DND-41 (cell line): Measurements from ENCODE around the gene MEIS1.

Source experiments
- ATAC-seq: fragments of 200-7000 bp; cut with Tn5 transposase; 3 replicates; pipeline ENCODE4 v1.9.1; 2021; ENCODE audit warnings: low read depth; ENCODE audit not compliant: insufficient read depth
- DNase-seq: peaks from one replicate; pipeline ENCODE4 v3.0.0-alpha.2; 2020
- H2AFZ ChIP-seq: 2 replicates; pipeline ENCODE4 v1.6.0; 2012; ENCODE audit warnings: low read depth, low read length
- H3K27ac ChIP-seq: 2 replicates; pipeline ENCODE4 v1.5.1; 2012; ENCODE audit warnings: low read length, inconsistent platforms
- H3K27me3 ChIP-seq: fragments of 200-600 bp; sonication (generic); 2 replicates; pipeline ENCODE4 v1.6.0; 2012; ENCODE audit warnings: low read length, mild to moderate bottlenecking, inconsistent platforms; ENCODE audit not compliant: insufficient read depth, poor library complexity
- H3K36me3 ChIP-seq: 2 replicates; pipeline ENCODE4 v1.5.1; 2012; ENCODE audit warnings: low read length, inconsistent platforms; ENCODE audit not compliant: insufficient read depth
- H3K4me1 ChIP-seq: 2 replicates; pipeline ENCODE4 v1.5.1; 2012; ENCODE audit warnings: mild to moderate bottlenecking, low read length; ENCODE audit not compliant: insufficient read depth
- H3K4me2 ChIP-seq: 2 replicates; pipeline ENCODE4 v1.6.0; 2012; ENCODE audit warnings: mild to moderate bottlenecking, moderate library complexity, low read length, inconsistent platforms; ENCODE audit not compliant: insufficient read depth
- H3K4me3 ChIP-seq, 2 experiments: fragments of 200-600 bp in 1 of 2; shearing (Covaris generic) in 1 of 2; 2 replicates each; pipeline ENCODE4 v1.5.1; 2012 to 2016; ENCODE audit warnings: inconsistent platforms in 2 of 2, low read length in 2 of 2, mild to moderate bottlenecking in 2 of 2, low read depth in 1 of 2, moderate library complexity in 1 of 2
- H3K79me2 ChIP-seq: 2 replicates; pipeline ENCODE4 v1.6.0; 2012; ENCODE audit warnings: low read length, inconsistent platforms; ENCODE audit not compliant: insufficient read depth
- H3K9ac ChIP-seq: 2 replicates; pipeline ENCODE4 v1.6.0; 2012; ENCODE audit warnings: low read depth, mild to moderate bottlenecking, inconsistent platforms, low read length, moderate library complexity
- H3K9me3 ChIP-seq: 2 replicates; pipeline ENCODE4 v1.5.1; 2012; ENCODE audit warnings: low read length, moderate library complexity, mild to moderate bottlenecking, inconsistent platforms; ENCODE audit not compliant: insufficient read depth, severe bottlenecking
- H4K20me1 ChIP-seq: 2 replicates; pipeline ENCODE4 v1.6.0; 2012; ENCODE audit warnings: low read length; ENCODE audit not compliant: insufficient read depth
- CTCF ChIP-seq: IDR thresholded peaks from 2 replicates; pipeline ENCODE4 v1.5.1; 2012; ENCODE audit warnings: borderline replicate concordance, low read length, moderate library complexity, mild to moderate bottlenecking; ENCODE audit not compliant: poor library complexity, severe bottlenecking; ENCODE audit errors: extremely low read depth
- EZH2 ChIP-seq: IDR thresholded peaks from 3 replicates; pipeline ENCODE4 v1.6.1; 2012; ENCODE audit warnings: borderline replicate concordance, low read depth, mild to moderate bottlenecking, moderate library complexity, low read length, inconsistent platforms; ENCODE audit not compliant: severe bottlenecking

MEIS1 gene

GRCh38 chr2:66432801-66433694, 1.9 kb upstream of the MEIS1 start:
- Histone ChIP-seq H3K4me1 (no peaks in the 10 kb centered on the region), H3K27ac (no peak overlapping the region), H3K4me2 (no peak overlapping the region), H3K36me3 (no peaks in the 10 kb centered on the region), H4K20me1 (no peaks in the 10 kb centered on the region), H2AFZ (no peak overlapping the region), H3K4me3 (no peak overlapping the region), H3K27me3 (peaks cover 7% of the 10 kb centered on the region), H3K9ac (no peak overlapping the region), H3K79me2 (no peaks in the 10 kb centered on the region), H3K9me3 (no peaks in the 10 kb centered on the region)
- TF ChIP-seq CTCF = no peak
- TF ChIP-seq EZH2 = no peak
- ATAC-seq (no peak), DNase-seq (no peak)

GRCh38 chr2:66433695-66433944, 1.3 kb upstream of the MEIS1 start:
- DNase-seq = no peak
- Histone ChIP-seq H3K36me3 (no peaks in the 10 kb centered on the region), H3K27ac (no peak overlapping the region), H2AFZ (no peak overlapping the region), H3K4me1 (no peaks in the 10 kb centered on the region), H3K79me2 (no peaks in the 10 kb centered on the region), H3K9me3 (no peaks in the 10 kb centered on the region), H4K20me1 (no peaks in the 10 kb centered on the region), H3K4me2 (no peak overlapping the region), H3K4me3 (no peak overlapping the region), H3K27me3 (peaks cover 7% of the 10 kb centered on the region), H3K9ac (no peak overlapping the region)
- no peak for ATAC-seq
- TF ChIP-seq CTCF (no peak), EZH2 (no peak)

- no peaks in the 10 kb centered on the region for H3K36me3 ChIP-seq
- H3K9ac ChIP-seq = no peak overlapping the region
- no peak overlapping the region for H2AFZ ChIP-seq
- no peaks in the 10 kb centered on the region for H3K9me3 ChIP-seq
- no peak overlapping the region for H3K27ac ChIP-seq
- no peak overlapping the region for H3K4me3 ChIP-seq
- no peak overlapping the region for H3K4me2 ChIP-seq
- no peak for ATAC-seq
- no peaks in the 10 kb centered on the region for H3K79me2 ChIP-seq
- H3K4me1 ChIP-seq = no peaks in the 10 kb centered on the region
- peaks cover 7% of the 10 kb centered on the region for H3K27me3 ChIP-seq
- no peaks in the 10 kb centered on the region for H4K20me1 ChIP-seq
- DNase-seq = no peak
- TF ChIP-seq CTCF (no peak), EZH2 (no peak)
Observed at GRCh38 chr2:66433945-66434678, 813 bp upstream of the MEIS1 start.
